Metanephros (tissue), 2 donors: Measurements from ENCODE around the gene CYP2J2. TPM values are rescaled to one million over a fixed set of nuclear protein-coding genes. Genes with fewer than 3 reads are reported as not detected.

ENCODE experiments used
- small RNA-seq: library from RNA; depleted of rRNA; stranded (forward); fragments of <200 nt; gene quantifications from one replicate; pipeline ENCODE3, GENCODE V24; 2014; ENCODE audit warnings: low replicate concordance
- total RNA-seq: library from RNA; depleted of rRNA; stranded (reverse); fragments of >200 nt; gene quantifications from one replicate; pipeline ENCODE4 v1.2.3, GENCODE V29; 2014

Gene CYP2J2
- 4.7 TPM for total RNA-seq

GRCh38 chr1:59926381-59927123, at the start of gene CYP2J2:
CYP2J2 (minus strand) TSS chr1:59926773; CDS start chr1:59926746, 27 bp downstream.

Small RNA genes lying within 50 kb of the gene (small RNA-seq; reads per million reads assigned to genes)
- gene RN7SL475P = not detected

Other genes with a start within 250 kb of the CYP2J2 start
- gene HOOK1, start 111.8 kb downstream of the CYP2J2 start, total RNA-seq = 26.1 TPM
- 0.06 TPM for gene C1orf87, start 147.0 kb upstream of the CYP2J2 start, total RNA-seq